NT2/D1 (cell line): ENCODE measurements around the gene FBXL17.

Source experiments
- YY1 ChIP-seq: IDR thresholded peaks from 2 replicates; pipeline ENCODE4 v1.6.1; 2011; ENCODE audit not compliant: insufficient read length, insufficient read depth
- ZNF274 ChIP-seq: IDR thresholded peaks from 2 replicates; pipeline ENCODE4 v1.6.1; 2011; ENCODE audit warnings: mild to moderate bottlenecking, low read depth, low read length

DNA sequence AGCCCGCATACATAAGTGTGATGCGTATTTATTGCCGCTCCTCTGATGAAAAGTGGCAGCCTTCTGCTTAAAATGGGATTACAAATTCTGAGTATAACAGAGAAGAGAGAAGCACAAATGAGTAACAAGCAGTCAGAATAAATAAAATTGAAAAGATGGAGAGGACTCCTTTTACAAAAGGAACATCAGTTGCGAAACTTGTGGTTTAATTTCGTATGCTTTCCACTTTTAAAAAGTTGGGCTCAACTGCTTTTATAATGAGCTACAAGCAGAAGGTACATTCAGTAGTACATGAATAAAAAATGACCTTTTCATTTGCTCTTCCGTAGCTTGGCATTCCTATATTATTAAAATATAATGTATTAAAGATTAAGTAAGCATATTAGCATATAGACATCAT, 320.0 kb downstream of the FBXL17 start:
- no peak for TF ChIP-seq ZNF274
- TF ChIP-seq YY1, result no peak
